ENCODE data around the gene TTC7B. TPM values are rescaled to one million over a fixed set of nuclear protein-coding genes. Genes with fewer than 3 reads are reported as not detected.

Gene TTC7B
- total and polyA plus RNA-seq, 2 of the 8 experiments (the other 6 are each of a cell fraction or from before 2014, with no cell fraction given): 23.7 to 34.0 TPM

DNA sequence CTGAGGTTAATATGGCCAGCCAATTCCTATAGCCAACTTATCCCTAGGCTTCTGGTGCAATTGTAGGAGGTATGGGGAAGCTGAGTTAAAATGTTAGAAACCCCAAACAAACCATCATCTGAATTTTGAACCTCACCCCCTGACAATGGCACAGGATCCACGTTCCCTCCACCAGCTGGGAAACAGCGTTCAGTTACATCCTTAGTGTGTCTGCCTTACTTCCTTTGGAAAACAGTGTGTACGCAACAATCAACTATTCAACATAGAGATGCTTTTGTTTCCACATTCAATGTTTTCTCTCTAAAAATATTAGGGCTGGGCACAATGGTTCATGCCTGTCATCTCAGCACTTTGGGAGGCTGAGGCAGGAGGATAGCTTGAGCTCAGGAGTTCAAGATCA is 203.4 kb downstream of the TTC7B start (continued):
- TF ChIP-seq CHD7 (IDR thresholded peaks at IDR 0.05; ENCODE audit: insufficient replicate concordance, low read length) (no peak), E2F6 (IDR thresholded peaks at IDR 0.05) (no peak)
